Progenitor cell of endocrine pancreas (in vitro differentiated cells): Measurements from ENCODE around the gene ACAP2. TPM values are rescaled to one million over a fixed set of nuclear protein-coding genes. Genes with fewer than 3 reads are reported as not detected.

Experiments used
- DNase-seq: peaks from one replicate; pipeline ENCODE4 v3.0.0; 2021; ENCODE audit warnings: low spot score; ENCODE audit not compliant: unreplicated experiment
- H3K27ac Mint-ChIP-seq: 2 replicates; pipeline ENCODE4 v1.8.0; 2021; ENCODE audit warnings: mild to moderate bottlenecking, moderate library complexity, mixed read lengths
- H3K27me3 Mint-ChIP-seq: 2 replicates; pipeline ENCODE4 v1.8.0; 2021; ENCODE audit warnings: mixed read lengths
- H3K36me3 Mint-ChIP-seq: 2 replicates; pipeline ENCODE4 v1.8.0; 2022; ENCODE audit warnings: mixed read lengths; ENCODE audit not compliant: insufficient read depth
- H3K4me1 Mint-ChIP-seq: 2 replicates; pipeline ENCODE4 v1.8.0; 2021; ENCODE audit warnings: low read depth, mixed read lengths
- H3K4me3 Mint-ChIP-seq: 2 replicates; pipeline ENCODE4 v1.8.0; 2021; ENCODE audit warnings: low read depth, mild to moderate bottlenecking, moderate library complexity, mixed read lengths
- H3K9me3 Mint-ChIP-seq: 2 replicates; pipeline ENCODE4 v1.8.0; 2021; ENCODE audit warnings: low read depth, mixed read lengths
- total RNA-seq: library from RNA; stranded (reverse); gene quantifications from 2 replicates; pipeline ENCODE4 v1.2.1, GENCODE V29; 2021
- TF ChIP-seq, protein P1 (sequence below): fragments of 200-600 bp; sonication (generic); IDR thresholded peaks from one replicate; pipeline ENCODE4 v1.5.0; 2021; ENCODE audit warnings: antibody characterized with exemption, mild to moderate bottlenecking; ENCODE audit not compliant: unreplicated experiment

ACAP2 gene
- total RNA-seq, 1 donor from 2014 or later: 34.2 TPM

DNA sequence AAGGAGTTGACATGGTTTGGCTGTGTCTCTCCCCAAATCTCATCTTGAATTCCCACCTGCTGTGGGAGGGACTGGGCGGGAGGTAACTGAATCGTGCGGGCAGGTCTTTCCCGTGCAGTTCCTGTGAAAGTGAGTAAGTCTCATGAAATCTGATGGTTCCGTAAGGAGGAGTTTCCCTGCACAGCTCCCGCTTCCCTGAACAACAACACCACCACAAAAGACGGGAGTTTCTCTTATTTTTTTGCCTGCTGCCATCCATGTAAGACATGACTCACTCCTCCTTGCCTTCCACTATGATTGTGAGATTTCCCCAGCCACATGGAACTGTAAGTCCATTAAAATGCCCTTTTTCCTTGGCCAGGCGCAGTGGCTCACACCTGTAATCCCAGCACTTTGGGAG lies 194.5 kb downstream of the ACAP2 start:
- Mint-ChIP-seq H3K27ac (no peak overlapping the region), H3K36me3 (peaks cover 4% of the 10 kb centered on the region), H3K27me3 (no peaks in the 10 kb centered on the region), H3K9me3 (no peaks in the 10 kb centered on the region), H3K4me3 (no peak overlapping the region), H3K4me1 (no peaks in the 10 kb centered on the region)
- TF ChIP-seq, protein P1, sequence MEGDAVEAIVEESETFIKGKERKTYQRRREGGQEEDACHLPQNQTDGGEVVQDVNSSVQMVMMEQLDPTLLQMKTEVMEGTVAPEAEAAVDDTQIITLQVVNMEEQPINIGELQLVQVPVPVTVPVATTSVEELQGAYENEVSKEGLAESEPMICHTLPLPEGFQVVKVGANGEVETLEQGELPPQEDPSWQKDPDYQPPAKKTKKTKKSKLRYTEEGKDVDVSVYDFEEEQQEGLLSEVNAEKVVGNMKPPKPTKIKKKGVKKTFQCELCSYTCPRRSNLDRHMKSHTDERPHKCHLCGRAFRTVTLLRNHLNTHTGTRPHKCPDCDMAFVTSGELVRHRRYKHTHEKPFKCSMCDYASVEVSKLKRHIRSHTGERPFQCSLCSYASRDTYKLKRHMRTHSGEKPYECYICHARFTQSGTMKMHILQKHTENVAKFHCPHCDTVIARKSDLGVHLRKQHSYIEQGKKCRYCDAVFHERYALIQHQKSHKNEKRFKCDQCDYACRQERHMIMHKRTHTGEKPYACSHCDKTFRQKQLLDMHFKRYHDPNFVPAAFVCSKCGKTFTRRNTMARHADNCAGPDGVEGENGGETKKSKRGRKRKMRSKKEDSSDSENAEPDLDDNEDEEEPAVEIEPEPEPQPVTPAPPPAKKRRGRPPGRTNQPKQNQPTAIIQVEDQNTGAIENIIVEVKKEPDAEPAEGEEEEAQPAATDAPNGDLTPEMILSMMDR: no peak
- no peak for DNase-seq

DNA sequence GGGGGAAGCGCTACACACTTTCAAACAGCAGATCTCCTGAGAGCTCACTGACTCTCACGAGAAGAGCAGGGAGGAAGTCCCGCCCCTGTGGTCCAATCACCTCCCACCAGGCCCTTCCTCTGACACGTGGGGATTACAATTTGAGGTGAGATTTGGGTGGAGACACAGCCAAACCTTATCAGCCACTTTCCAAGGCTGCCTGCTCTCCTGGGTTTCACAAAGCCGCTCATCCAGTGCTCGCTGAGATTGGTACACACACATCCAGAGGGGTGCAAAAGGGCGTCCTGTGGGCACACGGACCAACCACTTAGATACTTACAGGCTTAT lies 195.0 kb downstream of the ACAP2 start:
- H3K36me3 Mint-ChIP-seq: peaks cover 5% of the 10 kb centered on the region
- DNase-seq: no peak
- H3K4me3 Mint-ChIP-seq: no peak overlapping the region
- TF ChIP-seq, protein P1: no peak
- no peak overlapping the region for H3K27ac Mint-ChIP-seq
- H3K27me3 Mint-ChIP-seq: no peaks in the 10 kb centered on the region
- H3K4me1 Mint-ChIP-seq: peaks cover 2% of the 10 kb centered on the region
- H3K9me3 Mint-ChIP-seq: no peaks in the 10 kb centered on the region

DNA sequence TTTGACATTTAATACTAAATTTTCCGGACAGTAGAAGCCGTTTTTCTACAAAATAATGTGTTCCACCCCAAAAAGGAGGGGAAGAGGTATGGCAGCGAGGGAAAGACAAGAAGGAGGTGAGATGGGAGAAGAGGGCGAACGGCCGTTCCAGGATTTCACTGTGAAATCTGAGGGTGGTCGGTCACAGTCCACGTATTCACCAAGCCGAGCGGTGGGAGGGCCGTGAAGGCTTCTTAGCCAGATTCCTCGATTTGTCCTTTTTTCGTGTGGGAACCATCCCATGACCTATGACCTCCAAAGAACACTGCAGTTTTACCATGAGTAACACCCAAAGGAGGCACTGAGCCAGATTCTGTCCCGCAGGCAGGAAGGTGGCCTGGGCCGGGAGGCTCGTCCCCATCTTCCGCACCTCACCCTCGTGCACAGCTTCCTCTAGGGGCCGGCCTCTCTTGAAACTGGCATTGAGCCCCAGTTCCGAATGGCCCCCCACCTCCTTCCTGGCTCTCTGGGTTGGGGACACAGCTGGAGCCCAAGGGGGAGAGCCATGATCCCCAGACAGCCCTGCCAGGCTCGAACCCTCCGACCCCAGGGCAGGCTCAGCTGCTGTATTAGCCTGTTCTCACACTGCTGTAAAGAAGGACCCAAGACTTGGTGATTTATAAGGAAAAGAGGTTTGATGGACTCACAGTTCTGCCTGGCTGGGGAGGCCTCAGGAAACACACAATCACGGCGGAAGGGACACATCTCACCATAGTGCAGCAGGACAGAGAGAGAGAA lies 195.5 kb downstream of the ACAP2 start:
- Mint-ChIP-seq H3K4me1 (peaks cover 6% of the 10 kb centered on the region), H3K36me3 (peaks cover 5% of the 10 kb centered on the region), H3K27ac (no peak overlapping the region), H3K9me3 (no peaks in the 10 kb centered on the region), H3K27me3 (no peaks in the 10 kb centered on the region), H3K4me3 (no peak overlapping the region)
- TF ChIP-seq, protein P1: no peak
- no peak for DNase-seq

DNA sequence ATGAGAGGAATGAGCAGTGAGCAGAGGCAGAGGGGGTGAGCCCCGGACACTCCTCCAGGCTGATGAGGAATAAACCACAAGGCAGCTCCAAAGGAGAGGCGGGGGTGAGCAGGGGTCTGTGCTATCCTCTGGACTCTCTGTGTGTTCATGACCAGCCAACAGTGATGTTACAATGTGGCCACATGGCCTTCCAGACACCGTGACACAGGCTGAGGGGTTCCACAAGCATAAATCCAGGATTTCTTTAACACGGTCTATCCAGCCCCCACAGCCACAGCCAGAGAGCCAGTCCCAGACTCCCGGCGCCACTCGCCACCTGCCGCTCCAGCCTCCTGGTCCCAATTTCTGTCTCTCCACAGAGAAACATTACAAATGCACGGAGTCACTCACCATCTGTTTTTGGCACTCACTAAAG lies 196.2 kb downstream of the ACAP2 start:
- Mint-ChIP-seq H3K9me3 (no peaks in the 10 kb centered on the region), H3K27me3 (no peaks in the 10 kb centered on the region), H3K4me3 (no peak overlapping the region), H3K4me1 (peaks cover 13% of the 10 kb centered on the region), H3K27ac (no peak overlapping the region), H3K36me3 (peaks cover 5% of the 10 kb centered on the region)
- no peak for DNase-seq
- TF ChIP-seq, protein P1: no peak

DNA sequence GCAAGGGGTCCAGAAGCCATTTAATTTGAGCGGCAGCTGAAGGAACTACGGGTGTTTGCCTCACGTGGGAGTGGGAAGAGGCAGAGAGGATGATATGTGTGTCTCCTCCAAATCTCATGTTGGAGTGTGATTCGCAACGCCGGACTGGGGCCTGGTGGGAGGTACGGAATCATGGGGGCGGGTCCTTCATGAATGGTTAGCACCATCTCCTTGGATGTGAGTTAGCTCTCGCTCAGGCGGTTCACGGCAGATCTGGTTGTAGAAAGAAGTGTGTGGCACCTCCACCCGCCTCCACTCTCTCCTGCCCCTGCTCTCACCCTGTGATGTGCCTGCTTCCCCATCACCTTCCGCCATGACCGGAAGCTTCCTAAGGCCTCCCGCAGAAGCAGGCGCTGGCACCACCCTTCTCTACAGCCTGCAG lies 197.3 kb downstream of the ACAP2 start:
- Mint-ChIP-seq H3K4me3 (no peak overlapping the region), H3K9me3 (no peaks in the 10 kb centered on the region), H3K36me3 (peaks cover 5% of the 10 kb centered on the region), H3K27me3 (no peaks in the 10 kb centered on the region), H3K27ac (no peak overlapping the region), H3K4me1 (peaks cover 22% of the 10 kb centered on the region)
- DNase-seq: no peak
- TF ChIP-seq, protein P1: no peak
